GM19043 (cell line): ENCODE results near the gene RNU4-1.

Experiments
- ATAC-seq: cut with Tn5 transposase; IDR thresholded peaks from one replicate; pipeline ENCODE4 v1.9.1; 2021; ENCODE audit warnings: low read depth; ENCODE audit not compliant: unreplicated experiment

The RNU4-1 gene

DNA sequence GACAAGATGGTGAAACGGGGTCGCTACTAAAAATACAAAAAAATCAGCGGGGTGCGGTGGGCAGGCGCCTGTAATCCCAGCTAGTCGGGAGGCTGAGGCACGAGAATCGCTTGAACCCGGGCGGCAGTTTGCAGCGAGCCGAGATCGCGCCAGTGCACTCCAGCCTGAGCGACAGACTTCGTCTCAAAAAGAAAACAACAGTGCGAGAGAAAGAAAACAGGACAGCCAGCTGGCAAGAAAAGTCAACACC, 701 bp downstream of the RNU4-1 start:
- no peak for ATAC-seq

DNA sequence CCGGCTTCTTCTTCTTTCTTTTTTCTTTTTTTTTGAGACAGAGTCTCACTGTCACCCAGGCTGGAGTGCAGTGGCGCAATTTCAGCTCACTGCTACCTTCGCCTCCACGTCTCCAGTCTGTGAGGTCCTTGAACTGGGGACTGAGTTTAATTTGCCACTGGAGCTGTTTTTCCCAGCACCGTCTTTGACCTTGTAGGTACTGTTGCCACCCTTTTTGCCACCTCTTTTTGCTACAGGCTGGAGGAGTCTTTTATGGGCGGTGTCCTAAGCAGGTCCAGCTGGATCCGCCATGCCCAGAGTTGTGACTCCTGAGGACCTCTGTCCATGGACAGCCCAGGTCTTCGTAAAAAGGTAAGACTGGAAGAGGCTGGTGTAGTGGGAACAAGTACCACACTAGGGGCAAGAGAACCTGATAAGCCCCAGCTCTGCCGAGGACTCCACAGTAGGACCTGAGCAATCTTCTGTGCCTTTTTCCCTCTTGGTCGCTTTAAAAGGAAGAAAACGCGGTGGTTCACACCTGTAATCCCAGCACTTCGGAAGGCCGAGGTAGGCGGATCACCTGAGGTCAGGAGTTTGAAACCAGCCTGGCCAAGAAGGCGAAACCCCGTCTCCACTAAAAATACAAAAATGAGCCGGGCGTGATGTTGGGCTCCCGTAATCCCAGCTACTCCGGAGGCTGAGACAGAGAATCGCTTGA, 2.3 kb downstream of the RNU4-1 start:
- ATAC-seq = no peak

DNA sequence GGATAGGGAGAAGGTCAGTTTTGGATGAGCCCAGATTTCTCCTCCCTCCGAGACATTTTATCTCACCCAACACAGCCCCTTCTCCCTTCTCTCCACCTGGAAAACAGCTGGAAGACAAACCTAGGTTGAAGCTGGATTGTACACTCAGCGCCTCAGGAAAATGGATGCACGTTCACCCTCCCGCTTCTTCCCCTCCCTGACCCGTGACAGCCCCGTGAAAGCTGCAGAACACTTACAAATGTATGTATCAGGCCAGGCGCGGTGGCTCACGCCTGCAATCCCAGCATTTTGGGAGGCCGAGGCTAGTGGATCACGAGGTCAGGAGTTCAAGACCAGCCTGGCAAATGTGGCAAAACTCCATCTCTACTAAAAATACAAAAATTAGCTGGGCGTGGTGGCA, 5.5 kb downstream of the RNU4-1 start:
- no peak for ATAC-seq

DNA sequence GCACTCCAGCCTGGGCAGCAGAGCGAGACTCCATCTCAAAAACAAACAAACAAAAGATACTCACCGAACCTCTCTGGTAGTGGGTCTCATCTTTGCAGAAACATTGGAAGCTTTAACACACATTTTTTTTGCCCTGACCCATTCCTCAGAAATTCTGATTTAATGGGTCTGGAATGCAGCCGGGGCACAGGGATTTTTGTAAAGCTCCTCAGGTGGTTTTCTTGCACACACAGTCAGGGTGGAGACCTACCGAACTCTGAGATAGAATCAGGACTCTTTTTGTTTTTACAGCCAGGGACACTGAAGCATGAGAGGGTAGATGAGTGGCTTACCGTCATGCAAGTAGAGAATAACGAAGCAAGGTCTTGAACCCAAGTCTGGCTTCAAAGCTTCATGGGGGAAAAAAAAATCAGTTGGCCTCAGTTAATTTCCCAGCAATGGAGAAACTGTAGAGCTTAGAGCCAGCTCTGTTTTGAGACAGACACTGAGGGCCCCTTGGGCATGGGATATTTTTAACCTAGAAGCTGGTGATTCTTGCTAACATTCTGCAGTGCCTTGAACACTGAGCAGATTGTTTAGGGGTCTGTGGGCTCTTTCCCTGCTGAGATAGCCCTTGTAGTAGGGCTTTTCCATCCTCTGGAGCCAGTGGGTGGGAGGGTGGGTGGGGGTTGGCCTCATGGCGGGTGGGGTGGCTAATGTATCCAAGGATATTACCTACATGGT, 6.1 kb downstream of the RNU4-1 start:
- no peak for ATAC-seq

GRCh38 chr12:120284381-120284780, 8.7 kb downstream of the RNU4-1 start:
- ATAC-seq = no peak

DNA sequence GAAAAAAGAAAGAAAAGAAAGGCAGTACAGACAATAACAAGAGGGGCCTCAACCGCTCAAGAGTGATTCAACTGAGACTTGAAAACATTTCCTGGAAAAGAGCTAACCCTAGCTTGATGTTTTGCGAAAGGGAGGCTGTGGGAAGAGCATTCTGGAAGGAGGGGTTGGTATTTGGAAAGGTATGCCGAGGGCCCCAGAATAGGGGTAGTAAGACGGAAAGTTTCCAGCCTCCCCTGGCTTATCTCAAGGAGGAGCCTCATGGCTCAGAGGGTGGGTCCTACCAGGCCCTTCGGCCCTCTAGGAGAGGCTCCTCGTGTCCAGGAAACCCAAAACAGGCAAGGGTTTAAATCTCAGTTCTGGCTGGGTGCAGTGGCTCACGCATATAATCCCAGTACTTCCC, 9.7 kb downstream of the RNU4-1 start:
- no peak for ATAC-seq

GRCh38 chr12:120278137-120279069, 14.6 kb downstream of the RNU4-1 start:
- ATAC-seq = no peak

GRCh38 chr12:120276734-120277133, 16.3 kb downstream of the RNU4-1 start:
- ATAC-seq = no peak

GRCh38 chr12:120267736-120268135, 25.3 kb downstream of the RNU4-1 start:
- ATAC-seq = no peak

DNA sequence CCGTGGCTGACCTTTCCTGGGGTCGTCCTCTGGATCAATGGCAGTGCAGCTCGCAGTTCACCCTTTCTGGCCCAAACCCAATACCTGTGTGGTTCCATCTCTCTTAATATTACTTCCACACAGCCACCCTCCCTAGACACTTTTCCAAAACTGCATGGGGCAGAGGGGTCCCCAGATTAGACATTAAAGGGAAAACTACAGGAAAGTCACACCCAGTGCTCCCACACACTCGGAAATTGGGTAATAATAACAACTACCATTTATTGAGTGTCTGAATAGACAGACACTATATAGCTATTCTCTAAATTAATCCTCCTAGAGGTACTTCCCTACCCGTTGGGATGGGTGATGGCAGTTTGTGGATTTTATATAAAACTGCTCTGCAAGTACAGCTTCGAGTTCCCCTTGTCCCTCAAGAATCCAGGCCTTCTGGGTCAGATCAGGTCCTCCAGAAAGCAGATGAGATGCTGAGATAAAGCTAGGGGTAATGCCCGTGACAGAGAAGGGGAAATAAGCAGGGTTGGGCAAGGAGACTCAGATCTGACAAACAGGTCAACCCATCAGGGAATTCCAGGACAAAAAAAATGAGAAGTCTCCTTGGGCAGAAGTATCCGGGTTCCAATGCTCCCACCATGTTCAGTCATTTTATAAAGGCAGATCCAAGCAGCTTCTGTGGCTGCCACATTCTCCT, 26.7 kb downstream of the RNU4-1 start:
- ATAC-seq = no peak

DNA sequence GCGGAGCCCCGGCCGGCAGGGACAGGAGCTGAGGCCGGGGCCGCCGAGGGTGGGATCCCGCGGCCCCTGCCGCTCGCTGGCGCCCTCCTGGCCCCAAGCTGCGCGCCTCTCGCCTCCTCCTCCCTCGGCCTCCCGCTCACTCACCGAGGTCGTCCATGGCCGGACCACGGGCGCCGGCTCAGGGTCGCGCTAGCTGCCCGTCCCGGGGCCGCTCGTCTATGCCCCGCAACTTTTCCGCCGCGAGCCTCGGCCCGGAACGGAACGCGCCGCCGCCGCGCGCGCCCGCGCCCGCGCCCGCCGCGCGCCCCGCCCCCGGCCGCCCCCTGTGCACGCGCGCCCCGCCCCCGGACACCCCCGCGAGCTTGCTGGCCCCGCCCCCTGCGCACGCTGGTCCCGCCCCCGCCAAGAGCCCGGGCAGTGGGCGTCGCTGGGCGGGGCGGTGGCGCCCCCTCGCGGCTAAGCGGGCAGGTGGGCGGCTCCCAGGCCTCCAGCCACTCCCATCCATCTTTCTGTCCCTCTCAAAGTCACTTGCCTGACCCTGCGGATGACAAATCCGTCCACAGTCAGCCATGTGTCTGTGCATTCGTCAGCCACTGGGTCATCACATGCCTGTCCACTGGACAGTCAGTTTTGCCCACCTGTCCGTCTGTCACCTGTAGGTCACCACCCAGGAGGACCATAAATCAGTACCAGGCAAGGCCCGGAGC, 27.4 kb downstream of the RNU4-1 start, which contains the start of gene PXN:
Gene PXN, minus strand, starts transcription at position 258 of the 707 bp plus-strand sequence. Its CDS starts 101 bp downstream, at position 157.
- peak; percentile 74 for ATAC-seq

GRCh38 chr12:120264904-120265472, 28.0 kb downstream of the RNU4-1 start:
- no peak for ATAC-seq

DNA sequence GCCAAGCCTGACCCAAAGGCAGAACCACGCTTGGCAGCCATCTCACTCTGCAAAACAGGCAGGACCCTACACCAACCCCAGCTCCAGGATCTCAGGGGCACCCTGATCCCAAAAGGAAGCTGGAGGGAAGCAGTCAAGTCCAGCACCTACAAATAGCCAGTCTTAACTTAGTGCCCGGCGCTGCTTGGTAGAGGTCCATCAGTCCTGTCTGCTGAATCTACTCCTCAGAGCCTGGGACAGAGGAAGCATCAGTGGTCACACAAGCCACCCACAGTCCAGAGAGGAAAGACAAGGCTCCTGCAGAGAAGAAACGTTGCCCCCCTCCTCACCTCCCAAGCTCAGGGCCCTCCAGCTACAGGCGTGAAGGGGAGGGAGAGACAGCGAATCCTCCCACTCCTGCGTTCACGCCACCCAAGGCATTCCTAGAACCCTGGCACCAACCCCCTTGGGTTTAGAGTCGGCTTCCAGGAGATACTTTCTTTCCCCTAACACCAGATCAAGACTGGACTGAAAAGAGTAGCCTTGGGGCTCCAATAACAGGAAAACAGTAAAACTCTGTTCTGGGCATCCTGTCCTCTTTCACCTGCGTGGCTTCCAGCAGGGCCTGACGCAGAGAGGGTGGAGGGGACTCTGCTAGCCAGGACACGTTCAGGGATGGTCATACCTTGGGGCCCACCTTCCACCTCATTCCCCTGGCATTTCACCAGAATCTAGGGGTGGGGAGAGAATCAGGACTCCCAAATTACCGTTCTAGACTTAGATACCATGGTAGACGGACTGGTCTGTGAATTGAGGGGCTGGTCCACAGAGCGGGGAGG, 28.7 kb downstream of the RNU4-1 start:
- ATAC-seq = no peak

- ATAC-seq = no peak
Measured at GRCh38 chr12:120263748-120264085, 29.3 kb downstream of the RNU4-1 start.

DNA sequence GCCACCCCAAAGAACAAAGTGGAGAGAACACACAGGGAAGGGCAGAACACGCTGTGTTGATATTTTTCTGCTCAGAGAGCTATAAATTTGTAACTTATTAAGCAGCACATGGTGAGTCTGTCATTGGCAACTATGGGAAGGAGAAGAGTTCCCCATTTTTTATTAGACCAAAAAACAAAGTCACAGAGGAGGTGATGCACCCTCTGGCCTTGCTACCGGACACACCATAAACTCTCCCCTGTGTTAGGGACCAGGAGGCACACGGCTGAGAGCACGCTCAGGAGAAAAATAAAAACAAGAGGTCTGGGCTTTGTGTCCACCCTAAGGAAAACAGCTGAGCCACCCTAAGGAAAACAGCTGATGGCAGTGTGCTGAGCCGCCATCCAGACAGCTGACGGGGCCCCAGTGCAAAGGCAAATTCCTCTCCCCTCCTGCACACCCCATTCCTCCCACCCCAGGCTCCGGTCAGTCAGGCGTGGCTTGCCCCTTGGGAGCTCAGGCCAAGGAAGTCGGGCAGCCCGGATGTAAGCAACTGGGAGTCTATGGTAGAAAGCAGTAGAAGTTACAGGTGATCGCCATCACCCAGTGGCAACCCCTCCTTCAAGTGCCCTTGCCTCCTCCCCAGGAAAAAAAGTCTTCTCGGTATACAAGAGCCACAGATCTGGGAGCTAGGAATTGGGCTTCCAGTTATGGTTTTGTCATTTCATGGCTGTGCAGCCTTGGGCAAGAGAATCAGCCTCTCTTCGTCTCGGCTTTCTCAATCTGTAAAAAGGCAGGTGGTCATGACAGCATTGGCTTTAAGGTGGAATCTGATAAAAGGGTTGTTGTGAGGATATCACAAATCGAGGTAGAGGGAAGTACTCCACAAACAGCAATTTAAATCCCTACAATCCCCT, 29.9 kb downstream of the RNU4-1 start:
- ATAC-seq = no peak

GRCh38 chr12:120261951-120262851, 30.8 kb downstream of the RNU4-1 start:
- ATAC-seq = no peak

- no peak for ATAC-seq
Measured at GRCh38 chr12:120260607-120261006, 32.4 kb downstream of the RNU4-1 start.
